ENCODE measurements around the gene ANK2.

The ANK2 gene

DNA sequence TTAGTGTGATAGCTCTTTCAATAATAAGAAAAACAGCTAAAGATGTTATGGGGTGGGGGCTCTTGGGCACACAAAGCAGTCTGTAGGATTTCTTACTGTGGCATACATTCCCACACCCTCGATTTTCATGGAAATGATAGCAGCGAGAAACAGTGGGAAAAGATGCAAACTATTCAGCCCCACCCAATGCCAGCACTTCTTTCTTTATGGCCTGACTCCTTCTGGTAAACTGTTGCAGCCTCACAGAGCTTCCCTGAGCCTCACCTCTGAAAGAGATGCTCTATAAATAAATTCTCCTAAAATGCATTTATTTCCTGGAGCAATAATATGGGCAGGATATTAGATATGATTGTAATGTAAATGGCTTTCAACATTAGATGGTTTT, 910 bp downstream of the ANK2 start:
- DNase-seq (ENCODE audit: low read depth, low spot score), result no peak
- no peaks in the 10 kb centered on the region for H3K36me3 ChIP-seq (ENCODE audit: control insufficient read depth, insufficient read depth, low read length)
- no peak overlapping the region for H3K4me3 ChIP-seq (ENCODE audit: low read length)
- no CpG with 5 or more reads among the region's 2 CpGs for WGBS (ENCODE audit: insufficient coverage, insufficient read length)
- no peaks in the 10 kb centered on the region for H3K9me3 ChIP-seq (ENCODE audit: control insufficient read depth, insufficient read depth, low read length)
- no peaks in the 10 kb centered on the region for H3K27me3 ChIP-seq (ENCODE audit: control insufficient read depth, insufficient read depth, low read length)
- peaks cover 4% of the 10 kb centered on the region; the same call in 1 of the 2 replicates for H3K4me1 ChIP-seq (ENCODE audit: control insufficient read depth, insufficient read depth, low read length)
- no peak overlapping the region for H3K27ac ChIP-seq (ENCODE audit: low read length)

- H3K27me3 ChIP-seq (ENCODE audit: control insufficient read depth, insufficient read depth, low read length), result no peaks in the 10 kb centered on the region
- no peak for DNase-seq (ENCODE audit: low read depth, low spot score)
- H3K9me3 ChIP-seq (ENCODE audit: control insufficient read depth, insufficient read depth, low read length), result no peaks in the 10 kb centered on the region
- WGBS (ENCODE audit: insufficient coverage, insufficient read length), result no CpG with 5 or more reads among the region's 3 CpGs
- H3K36me3 ChIP-seq (ENCODE audit: control insufficient read depth, insufficient read depth, low read length), result no peaks in the 10 kb centered on the region
- H3K4me1 ChIP-seq (ENCODE audit: control insufficient read depth, insufficient read depth, low read length), result peaks cover 4% of the 10 kb centered on the region; the same call in 1 of the 2 replicates
- no peak overlapping the region for H3K4me3 ChIP-seq (ENCODE audit: low read length)
- no peak overlapping the region for H3K27ac ChIP-seq (ENCODE audit: low read length)
Observed at GRCh38 chr4:113050837-113051236, 1.4 kb downstream of the ANK2 start.

DNA sequence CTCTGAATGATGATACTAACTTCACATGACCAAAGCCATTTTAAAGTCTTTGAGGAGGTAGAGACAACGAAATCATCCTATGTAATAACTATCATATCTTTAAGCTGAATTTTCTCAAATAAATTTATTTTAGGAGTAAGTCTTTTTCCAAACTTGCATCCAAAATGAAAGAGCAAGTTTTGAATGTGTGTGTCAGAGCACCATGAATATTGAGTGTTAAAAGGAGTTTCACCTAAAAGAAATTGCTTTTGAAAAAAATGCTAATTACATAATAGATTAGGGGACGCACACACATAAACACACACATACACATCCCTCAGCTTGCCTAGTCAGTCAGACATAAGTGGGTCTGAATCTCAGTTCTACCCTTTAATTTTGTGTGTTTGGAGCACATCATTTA, 1.9 kb downstream of the ANK2 start:
- H3K9me3 ChIP-seq (ENCODE audit: control insufficient read depth, insufficient read depth, low read length), result no peaks in the 10 kb centered on the region
- WGBS (ENCODE audit: insufficient coverage, insufficient read length), result no CpG with 5 or more reads among the region's 2 CpGs
- H3K27me3 ChIP-seq (ENCODE audit: control insufficient read depth, insufficient read depth, low read length), result no peaks in the 10 kb centered on the region
- H3K27ac ChIP-seq (ENCODE audit: low read length), result no peak overlapping the region
- DNase-seq (ENCODE audit: low read depth, low spot score), result no peak
- no peaks in the 10 kb centered on the region for H3K36me3 ChIP-seq (ENCODE audit: control insufficient read depth, insufficient read depth, low read length)
- H3K4me3 ChIP-seq (ENCODE audit: low read length), result no peak overlapping the region
- H3K4me1 ChIP-seq (ENCODE audit: control insufficient read depth, insufficient read depth, low read length), result peaks cover 4% of the 10 kb centered on the region; the same call in 1 of the 2 replicates

DNA sequence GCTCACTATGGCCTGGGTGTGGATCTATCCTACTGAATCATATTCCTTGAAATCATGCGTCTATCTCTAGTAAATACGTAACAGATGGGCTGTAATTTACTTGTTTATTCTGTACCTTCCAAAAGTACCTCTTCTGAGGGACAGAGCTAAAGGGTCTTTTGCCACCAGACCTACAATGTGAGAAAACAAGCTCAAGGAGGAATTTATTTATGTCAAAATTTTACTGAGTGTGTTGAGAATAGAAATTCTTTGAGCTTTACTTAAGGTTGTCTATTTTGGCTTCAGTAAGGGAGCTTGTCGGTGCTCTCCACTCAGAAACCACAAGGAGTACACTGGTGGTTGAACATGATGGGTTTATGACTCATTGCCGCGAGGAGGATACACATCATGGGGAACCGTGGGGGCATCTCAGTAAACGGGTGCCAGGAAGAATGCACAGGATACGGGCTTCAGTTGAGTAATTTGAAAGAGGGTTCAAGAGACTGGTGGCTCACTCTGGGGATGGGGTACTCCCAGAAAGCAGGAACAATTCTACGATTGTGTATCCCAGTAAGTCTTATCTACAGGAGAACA, 3.0 kb downstream of the ANK2 start:
- no peak for DNase-seq (ENCODE audit: low read depth, low spot score)
- no CpG with 5 or more reads among the region's 9 CpGs for WGBS (ENCODE audit: insufficient coverage, insufficient read length)
- Histone ChIP-seq H3K4me3 (ENCODE audit: low read length) (no peak overlapping the region), H3K4me1 (ENCODE audit: control insufficient read depth, insufficient read depth, low read length) (peaks cover 4% of the 10 kb centered on the region; the same call in 1 of the 2 replicates), H3K27me3 (ENCODE audit: control insufficient read depth, insufficient read depth, low read length) (no peaks in the 10 kb centered on the region), H3K9me3 (ENCODE audit: control insufficient read depth, insufficient read depth, low read length) (no peaks in the 10 kb centered on the region), H3K27ac (ENCODE audit: low read length) (no peak overlapping the region), H3K36me3 (ENCODE audit: control insufficient read depth, insufficient read depth, low read length) (no peaks in the 10 kb centered on the region)

DNA sequence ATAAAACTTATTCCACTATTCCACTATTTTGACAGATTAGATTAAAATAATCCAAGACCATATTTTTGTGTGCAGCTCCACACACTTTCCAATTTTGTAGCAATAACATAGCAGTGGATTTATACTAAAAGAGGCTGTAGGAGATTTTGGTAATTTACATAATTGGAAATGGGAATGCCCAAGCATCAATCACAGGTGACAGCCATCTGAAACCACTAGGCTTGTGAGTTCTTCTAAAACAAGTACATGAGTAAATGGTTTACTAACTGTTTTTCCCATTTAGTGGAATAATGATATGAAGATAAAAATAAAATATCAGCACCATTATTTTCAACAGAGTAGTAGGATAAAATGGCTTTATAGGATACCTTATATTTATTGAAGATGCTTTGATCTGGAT, 4.4 kb downstream of the ANK2 start:
- Histone ChIP-seq H3K36me3 (ENCODE audit: control insufficient read depth, insufficient read depth, low read length) (no peaks in the 10 kb centered on the region), H3K4me3 (ENCODE audit: low read length) (no peak overlapping the region), H3K9me3 (ENCODE audit: control insufficient read depth, insufficient read depth, low read length) (no peaks in the 10 kb centered on the region), H3K27ac (ENCODE audit: low read length) (no peak overlapping the region), H3K4me1 (ENCODE audit: control insufficient read depth, insufficient read depth, low read length) (peaks cover 4% of the 10 kb centered on the region; the same call in 1 of the 2 replicates), H3K27me3 (ENCODE audit: control insufficient read depth, insufficient read depth, low read length) (no peaks in the 10 kb centered on the region)
- DNase-seq (ENCODE audit: low read depth, low spot score), result no peak

- Histone ChIP-seq H3K9me3 (ENCODE audit: control insufficient read depth, insufficient read depth, low read length) (no peaks in the 10 kb centered on the region), H3K4me1 (ENCODE audit: control insufficient read depth, insufficient read depth, low read length) (no peaks in the 10 kb centered on the region), H3K36me3 (ENCODE audit: control insufficient read depth, insufficient read depth, low read length) (no peaks in the 10 kb centered on the region), H3K4me3 (ENCODE audit: low read length) (no peak overlapping the region), H3K27me3 (ENCODE audit: control insufficient read depth, insufficient read depth, low read length) (no peaks in the 10 kb centered on the region), H3K27ac (ENCODE audit: low read length) (no peak overlapping the region)
- WGBS (ENCODE audit: insufficient coverage, insufficient read length), result no CpG with 5 or more reads among the region's 2 CpGs
- DNase-seq (ENCODE audit: low read depth, low spot score), result no peak
Observed at GRCh38 chr4:113056318-113056717, 6.9 kb downstream of the ANK2 start.

DNA sequence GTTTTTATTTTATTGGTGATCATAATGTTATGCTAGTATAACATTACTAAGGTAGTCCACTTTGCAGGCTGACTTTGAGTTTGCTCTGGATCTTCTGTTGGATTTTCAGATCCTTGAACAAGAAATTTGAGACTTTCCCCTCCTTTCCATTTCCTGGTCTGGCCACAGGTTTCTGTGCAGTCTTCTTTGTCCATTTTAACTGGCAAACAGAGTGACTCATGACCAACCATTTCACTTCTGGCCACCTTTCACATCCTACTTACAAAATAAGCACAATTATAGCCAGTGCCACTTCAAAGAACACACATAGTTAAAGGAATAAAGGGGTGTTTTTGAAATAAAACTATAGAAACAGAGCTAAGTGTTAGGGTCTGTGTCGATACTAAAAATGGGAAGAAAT, 8.4 kb downstream of the ANK2 start:
- H3K4me3 ChIP-seq (ENCODE audit: low read length), result no peak overlapping the region
- H3K9me3 ChIP-seq (ENCODE audit: control insufficient read depth, insufficient read depth, low read length), result no peaks in the 10 kb centered on the region
- no peaks in the 10 kb centered on the region for H3K27me3 ChIP-seq (ENCODE audit: control insufficient read depth, insufficient read depth, low read length)
- no peak for DNase-seq (ENCODE audit: low read depth, low spot score)
- H3K4me1 ChIP-seq (ENCODE audit: control insufficient read depth, insufficient read depth, low read length), result no peaks in the 10 kb centered on the region
- no CpG with 5 or more reads among the region's 1 CpG for whole genome bisulfite sequencing (ENCODE audit: insufficient coverage, insufficient read length)
- no peaks in the 10 kb centered on the region for H3K36me3 ChIP-seq (ENCODE audit: control insufficient read depth, insufficient read depth, low read length)
- no peak overlapping the region for H3K27ac ChIP-seq (ENCODE audit: low read length)

- Histone ChIP-seq H3K9me3 (ENCODE audit: control insufficient read depth, insufficient read depth, low read length) (no peaks in the 10 kb centered on the region), H3K4me3 (ENCODE audit: low read length) (no peak overlapping the region), H3K27ac (ENCODE audit: low read length) (no peak overlapping the region), H3K36me3 (ENCODE audit: control insufficient read depth, insufficient read depth, low read length) (no peaks in the 10 kb centered on the region), H3K27me3 (ENCODE audit: control insufficient read depth, insufficient read depth, low read length) (no peaks in the 10 kb centered on the region), H3K4me1 (ENCODE audit: control insufficient read depth, insufficient read depth, low read length) (peaks cover 2% of the 10 kb centered on the region; the same call in 1 of the 2 replicates)
- DNase-seq (ENCODE audit: low read depth, low spot score), result no peak
- WGBS (ENCODE audit: insufficient coverage, insufficient read length), result no CpG with 5 or more reads among the region's 3 CpGs
Observed at GRCh38 chr4:113059449-113060182, 10.2 kb downstream of the ANK2 start.

DNA sequence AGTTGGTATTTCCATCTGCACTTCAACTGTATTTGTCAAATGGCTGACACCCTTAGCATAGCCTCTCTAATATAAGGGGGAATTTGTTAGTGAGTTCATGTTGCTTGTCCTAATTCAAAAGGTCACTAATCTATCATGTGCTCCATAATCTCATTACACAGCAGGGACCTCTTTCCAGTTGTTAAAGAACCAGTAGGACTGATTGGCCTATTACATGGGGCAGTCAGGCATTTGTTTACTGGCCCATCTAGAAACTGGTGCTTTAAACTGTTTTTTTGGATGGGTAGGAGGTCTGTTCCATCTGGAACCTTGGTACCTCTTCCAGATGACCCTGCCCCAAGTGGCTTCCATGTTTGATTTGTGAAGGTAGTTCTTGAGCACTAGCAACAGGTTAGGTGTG, 11.4 kb downstream of the ANK2 start:
- Histone ChIP-seq H3K4me3 (ENCODE audit: low read length) (no peak overlapping the region), H3K27me3 (ENCODE audit: control insufficient read depth, insufficient read depth, low read length) (no peaks in the 10 kb centered on the region), H3K27ac (ENCODE audit: low read length) (no peak overlapping the region), H3K36me3 (ENCODE audit: control insufficient read depth, insufficient read depth, low read length) (no peaks in the 10 kb centered on the region), H3K4me1 (ENCODE audit: control insufficient read depth, insufficient read depth, low read length) (peaks cover 2% of the 10 kb centered on the region; the same call in 1 of the 2 replicates), H3K9me3 (ENCODE audit: control insufficient read depth, insufficient read depth, low read length) (no peaks in the 10 kb centered on the region)
- no peak for DNase-seq (ENCODE audit: low read depth, low spot score)

DNA sequence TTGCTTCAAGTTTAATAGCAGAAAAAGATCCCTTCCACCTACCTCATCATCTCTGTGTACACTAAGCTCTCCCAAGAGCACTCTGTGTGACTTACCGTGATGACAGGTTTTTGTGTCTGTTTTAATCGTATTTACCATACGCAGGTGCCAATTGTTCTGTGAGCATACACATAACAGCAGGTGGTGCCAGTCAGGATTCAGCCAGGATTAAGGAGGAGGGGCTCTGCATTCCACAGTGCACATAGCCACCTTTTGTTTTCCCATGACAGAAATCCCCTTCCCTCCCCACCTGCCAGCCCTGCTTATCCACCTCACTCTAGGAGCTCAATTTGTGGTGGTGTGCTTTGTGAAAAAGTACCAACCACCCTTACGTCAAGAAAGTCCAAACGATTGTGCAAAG, 14.8 kb downstream of the ANK2 start:
- Histone ChIP-seq H3K36me3 (ENCODE audit: control insufficient read depth, insufficient read depth, low read length) (no peaks in the 10 kb centered on the region), H3K27ac (ENCODE audit: low read length) (no peak overlapping the region), H3K4me3 (ENCODE audit: low read length) (no peak overlapping the region), H3K4me1 (ENCODE audit: control insufficient read depth, insufficient read depth, low read length) (peaks cover 3% of the 10 kb centered on the region; the same call in 1 of the 2 replicates), H3K9me3 (ENCODE audit: control insufficient read depth, insufficient read depth, low read length) (no peaks in the 10 kb centered on the region), H3K27me3 (ENCODE audit: control insufficient read depth, insufficient read depth, low read length) (no peaks in the 10 kb centered on the region)
- peak; percentile 94 for DNase-seq (ENCODE audit: low read depth, low spot score)
- no CpG with 5 or more reads among the region's 5 CpGs for WGBS (ENCODE audit: insufficient coverage, insufficient read length)

DNA sequence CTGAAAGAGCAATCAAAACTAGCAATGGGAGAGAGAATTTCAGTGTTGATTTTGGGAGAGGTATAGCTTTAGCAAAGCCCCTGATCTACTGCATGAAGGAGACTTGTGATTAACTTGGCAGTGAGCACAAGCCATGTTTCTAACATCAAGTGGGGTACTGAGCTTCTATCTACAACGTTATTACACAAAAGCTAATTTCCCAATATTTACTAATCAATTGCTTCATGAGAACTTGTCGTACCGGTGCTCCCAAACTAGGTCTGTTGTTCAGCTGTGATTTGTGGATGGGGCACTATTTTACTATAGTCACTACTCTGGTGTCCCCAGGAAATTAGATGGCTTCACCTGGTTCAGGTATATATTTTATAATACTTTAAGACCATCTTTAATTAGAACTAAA, 16.2 kb downstream of the ANK2 start:
- DNase-seq (ENCODE audit: low read depth, low spot score), result no peak

More for the DNA sequence above, 16.2 kb downstream of the ANK2 start:
- no CpG with 5 or more reads among the region's 3 CpGs for WGBS (ENCODE audit: insufficient coverage, insufficient read length)
- no peaks in the 10 kb centered on the region for H3K36me3 ChIP-seq (ENCODE audit: control insufficient read depth, insufficient read depth, low read length)
- no peaks in the 10 kb centered on the region for H3K9me3 ChIP-seq (ENCODE audit: control insufficient read depth, insufficient read depth, low read length)
- no peaks in the 10 kb centered on the region for H3K27me3 ChIP-seq (ENCODE audit: control insufficient read depth, insufficient read depth, low read length)
- no peak overlapping the region for H3K27ac ChIP-seq (ENCODE audit: low read length)
- peaks cover 3% of the 10 kb centered on the region; the same call in 1 of the 2 replicates for H3K4me1 ChIP-seq (ENCODE audit: control insufficient read depth, insufficient read depth, low read length)
- no peak overlapping the region for H3K4me3 ChIP-seq (ENCODE audit: low read length)

All from iPS DF 6.9 (cell line).